ENCODE data around the gene TCEAL4.

GRCh38 chrX:103626855-103627254 is 41.5 kb downstream of the TCEAL4 start:
- TF ChIP-seq GATA3 (IDR thresholded peaks at IDR 0.05; ENCODE audit: low read depth, low read length), result no peak
- TF ChIP-seq GATA2 (IDR thresholded peaks at IDR 0.05; ENCODE audit: low read depth, low read length), result no peak

All from SH-SY5Y (cell line).